CD14-positive monocyte (primary cell): ENCODE results near the gene KRTAP9-7. TPM values are rescaled to one million over a fixed set of nuclear protein-coding genes. Genes with fewer than 3 reads are reported as not detected.

ENCODE experiments used
- DNase-seq, 3 donors: peaks; one replicate each; pipeline ENCODE4 v3.0.0-alpha.2; 2011 to 2022
- H2AFZ ChIP-seq: 2 replicates; pipeline ENCODE4 v1.6.0; 2012; ENCODE audit warnings: mild to moderate bottlenecking, low read depth, low read length, inconsistent platforms; ENCODE audit not compliant: insufficient read depth, poor library complexity, severe bottlenecking
- H3K27ac ChIP-seq, 2 donors: 1 replicate in 1 of 2; 2 replicates in 1 of 2; pipeline ENCODE4 v1.5.1; 2012 to 2013; ENCODE audit warnings: low read length in 2 of 2, control low read depth in 1 of 2, inconsistent platforms in 1 of 2, low read depth in 1 of 2, mild to moderate bottlenecking in 1 of 2
- H3K27me3 ChIP-seq, 2 donors: one replicate each; pipeline versions ENCODE4 v1.6.0 to v1.6.1; 2011 to 2013; ENCODE audit warnings: low read length in 2 of 2; ENCODE audit not compliant: control insufficient read depth in 2 of 2, insufficient read depth in 2 of 2
- H3K36me3 ChIP-seq, 2 donors: replicated peaks in 1 of 2; 1 replicate in 1 of 2; 2 replicates in 1 of 2; pipeline versions ENCODE4 v1.5.1 to v1.6.1; 2012 to 2013; ENCODE audit warnings: low read length in 2 of 2, control low read depth in 1 of 2, inconsistent platforms in 1 of 2, mild to moderate bottlenecking in 1 of 2; ENCODE audit not compliant: insufficient read depth in 2 of 2, control insufficient read depth in 1 of 2
- H3K4me1 ChIP-seq, 2 donors: 1 replicate in 1 of 2; 2 replicates in 1 of 2; pipeline versions ENCODE4 v1.5.1 to v1.6.1; 2012 to 2013; ENCODE audit warnings: low read length in 2 of 2, control low read depth in 1 of 2, inconsistent platforms in 1 of 2, mild to moderate bottlenecking in 1 of 2, moderate library complexity in 1 of 2; ENCODE audit not compliant: insufficient read depth in 2 of 2, control insufficient read depth in 1 of 2
- H3K4me2 ChIP-seq: replicated peaks from 2 replicates; pipeline ENCODE3; 2012; ENCODE audit warnings: low read length, moderate library complexity, mild to moderate bottlenecking; ENCODE audit not compliant: poor library complexity, severe bottlenecking; ENCODE audit errors: extremely low read depth
- H3K4me3 ChIP-seq, 3 experiments: fragments of 200-600 bp in 1 of 3; sonication (generic) in 1 of 3; replicated peaks in 1 of 3; 1 replicate in 2 of 3; 2 replicates in 1 of 3; pipeline ENCODE4 v1.5.1; 2011 to 2013; ENCODE audit warnings: low read length in 3 of 3, mild to moderate bottlenecking in 3 of 3, control low read depth in 2 of 3, low read depth in 2 of 3, inconsistent platforms in 1 of 3, moderate library complexity in 1 of 3
- H3K79me2 ChIP-seq: 2 replicates; pipeline ENCODE4 v1.6.0; 2012; ENCODE audit warnings: mild to moderate bottlenecking, control low read depth, inconsistent platforms, low read length, moderate library complexity; ENCODE audit not compliant: insufficient read depth
- H3K9ac ChIP-seq: 2 replicates; pipeline ENCODE4 v1.6.0; 2017; ENCODE audit warnings: low read length, mild to moderate bottlenecking; ENCODE audit not compliant: insufficient read depth, poor library complexity, severe bottlenecking
- H3K9me3 ChIP-seq, 2 donors: replicated peaks in 1 of 2; 1 replicate in 1 of 2; 2 replicates in 1 of 2; pipeline versions ENCODE4 v1.5.1 to v1.6.1; 2012 to 2013; ENCODE audit warnings: low read length in 2 of 2, control low read depth in 1 of 2; ENCODE audit not compliant: control insufficient read depth in 1 of 2, insufficient read depth in 1 of 2
- H4K20me1 ChIP-seq: 2 replicates; pipeline ENCODE4 v1.6.0; 2012; ENCODE audit warnings: mild to moderate bottlenecking, low read length, control low read depth, moderate library complexity; ENCODE audit not compliant: insufficient read depth
- H3K27ac Mint-ChIP-seq, 7 donors: one replicate each; pipeline ENCODE4 v1.8.0; 2020; ENCODE audit warnings: mild to moderate bottlenecking in 7 of 7, mixed read lengths in 7 of 7, moderate library complexity in 6 of 7, inconsistent platforms in 2 of 7
- H3K27me3 Mint-ChIP-seq, 3 donors: one replicate each; pipeline ENCODE4 v1.8.0; 2021 to 2022; ENCODE audit warnings: low read depth in 3 of 3, mild to moderate bottlenecking in 3 of 3, mixed read lengths in 3 of 3, moderate library complexity in 3 of 3, inconsistent platforms in 1 of 3
- H3K36me3 Mint-ChIP-seq, 2 donors: one replicate each; pipeline ENCODE4 v1.8.0; 2020; ENCODE audit warnings: mixed read lengths in 2 of 2, inconsistent platforms in 1 of 2, mild to moderate bottlenecking in 1 of 2
- H3K4me1 Mint-ChIP-seq: one replicate; pipeline ENCODE4 v1.8.0; 2020; ENCODE audit warnings: mild to moderate bottlenecking, mixed read lengths
- H3K4me3 Mint-ChIP-seq, 2 donors: one replicate each; pipeline ENCODE4 v1.8.0; 2020; ENCODE audit warnings: mild to moderate bottlenecking in 2 of 2, mixed read lengths in 2 of 2, moderate library complexity in 1 of 2
- H3K9me3 Mint-ChIP-seq, 7 donors: one replicate each; pipeline ENCODE4 v1.8.0; 2020 to 2022; ENCODE audit warnings: mixed read lengths in 7 of 7, mild to moderate bottlenecking in 6 of 7, moderate library complexity in 6 of 7, inconsistent platforms in 2 of 7
- CTCF ChIP-seq: fragments of 200-600 bp; IDR thresholded peaks from one replicate; pipeline ENCODE4 v1.8.0; 2022; ENCODE audit warnings: antibody characterized with exemption, mild to moderate bottlenecking
- whole genome bisulfite sequencing: methylation state at CpG from one replicate; pipeline ENCODE4 v1.1.5; 2013; ENCODE audit warnings: missing lambda C conversion rate; ENCODE audit not compliant: insufficient coverage; 5-methylcytosine and 5-hydroxymethylcytosine counted together
- intact Hi-C, 2 donors: fragments of 100-400 bp; cut with micrococcal nuclease; formaldehyde crosslinking; loops; one replicate each; pipeline versions ENCODE4 v1.15.0 to v1.15.1; 2023
- polyA plus RNA-seq, 3 donors: library from polyadenylated mRNA; depleted of rRNA in 1 of 3; unstranded in 2 of 3; stranded (reverse) in 1 of 3; fragments of 300-500 nt in 2 of 3; fragments of >200 nt in 1 of 3; fragmentation: Illumina TruSeq in 2 of 3; gene quantifications; 1 replicate in 2 of 3; 2 replicates in 1 of 3; pipeline ENCODE4 v1.2.3, GENCODE V29; 2012 to 2021

Gene KRTAP9-7
- polyA plus RNA-seq, 3 donors: not detected

GRCh38 chr17:41263212-41263611, 12.3 kb upstream of the KRTAP9-7 start:
- H3K36me3 Mint-ChIP-seq: no peaks in the 10 kb centered on the region
- H3K36me3 ChIP-seq: no peaks in the 10 kb centered on the region
- no peaks in the 10 kb centered on the region for H3K4me1 ChIP-seq
- no peak overlapping the region for H3K9ac ChIP-seq
- no peak overlapping the region for H3K4me3 Mint-ChIP-seq
- DNase-seq: no peak
- H3K27ac Mint-ChIP-seq: no peak overlapping the region
- H3K9me3 ChIP-seq: no peaks in the 10 kb centered on the region
- H3K27me3 Mint-ChIP-seq: peaks cover 7 to 14% (median 9%) of the 10 kb centered on the region in 3 donors
- H3K4me3 ChIP-seq: no peak overlapping the region
- intact Hi-C loops: no loop called here
- H3K27me3 ChIP-seq: peaks cover 0 to 6% of the 10 kb centered on the region in 2 donors
- H3K9me3 Mint-ChIP-seq: peaks cover 0 to 3% (median 0%) of the 10 kb centered on the region in 7 donors
- no peaks in the 10 kb centered on the region for H4K20me1 ChIP-seq
- no peak overlapping the region for H2AFZ ChIP-seq
- no peaks in the 10 kb centered on the region for H3K4me1 Mint-ChIP-seq
- no peaks in the 10 kb centered on the region for H3K79me2 ChIP-seq
- no peak overlapping the region for H3K27ac ChIP-seq
- TF ChIP-seq CTCF: no peak
- H3K4me2 ChIP-seq: no peak overlapping the region
- WGBS: 83% methylated on average over 1 of the region's 2 CpGs

- H3K27ac Mint-ChIP-seq: no peak overlapping the region
- Histone ChIP-seq H3K79me2 (no peaks in the 10 kb centered on the region), H3K4me2 (no peak overlapping the region), H3K4me3 (no peak overlapping the region), H3K27ac (no peak overlapping the region), H4K20me1 (no peaks in the 10 kb centered on the region), H3K9me3 (no peaks in the 10 kb centered on the region), H3K27me3 (peaks cover 0 to 6% of the 10 kb centered on the region in 2 donors), H3K36me3 (no peaks in the 10 kb centered on the region), H3K4me1 (no peaks in the 10 kb centered on the region), H2AFZ (no peak overlapping the region), H3K9ac (no peak overlapping the region)
- H3K9me3 Mint-ChIP-seq: peaks cover 0 to 3% (median 0%) of the 10 kb centered on the region in 7 donors
- H3K4me1 Mint-ChIP-seq: no peaks in the 10 kb centered on the region
- 92% methylated on average over 2 of the region's 3 CpGs for WGBS
- no peak overlapping the region for H3K4me3 Mint-ChIP-seq
- intact Hi-C loops: no loop called here
- DNase-seq: no peak
- no peak for TF ChIP-seq CTCF
- no peaks in the 10 kb centered on the region for H3K36me3 Mint-ChIP-seq
- H3K27me3 Mint-ChIP-seq: peaks cover 7 to 14% (median 9%) of the 10 kb centered on the region in 3 donors
Measured at GRCh38 chr17:41264599-41264998, 10.9 kb upstream of the KRTAP9-7 start.
